Osteocyte (in vitro differentiated cells): ENCODE data around the gene ATAD1. TPM values are rescaled to one million over a fixed set of nuclear protein-coding genes. Genes with fewer than 3 reads are reported as not detected.

Experiments used
- DNase-seq: peaks from one replicate; pipeline ENCODE4 v3.0.0; 2021; ENCODE audit warnings: mixed read lengths; ENCODE audit not compliant: unreplicated experiment; ENCODE audit errors: extremely low spot score
- H3K27ac Mint-ChIP-seq: one replicate; pipeline ENCODE4 v1.8.0; 2021; ENCODE audit warnings: mild to moderate bottlenecking, mixed read lengths; ENCODE audit not compliant: unreplicated experiment
- H3K27me3 Mint-ChIP-seq: one replicate; pipeline ENCODE4 v1.8.0; 2021; ENCODE audit warnings: mixed read lengths; ENCODE audit not compliant: unreplicated experiment
- H3K36me3 Mint-ChIP-seq: one replicate; pipeline ENCODE4 v1.8.0; 2021; ENCODE audit warnings: mixed read lengths; ENCODE audit not compliant: unreplicated experiment
- H3K4me1 Mint-ChIP-seq: one replicate; pipeline ENCODE4 v1.8.0; 2021; ENCODE audit warnings: mixed read lengths; ENCODE audit not compliant: unreplicated experiment
- H3K4me3 Mint-ChIP-seq: one replicate; pipeline ENCODE4 v1.8.0; 2021; ENCODE audit warnings: mild to moderate bottlenecking, moderate library complexity, mixed read lengths; ENCODE audit not compliant: unreplicated experiment
- H3K9me3 Mint-ChIP-seq: one replicate; pipeline ENCODE4 v1.8.0; 2021; ENCODE audit warnings: mixed read lengths; ENCODE audit not compliant: unreplicated experiment
- long read RNA-seq: library from polyadenylated mRNA; unstranded; transcript quantifications from one replicate; pipeline ENCODE4 v2.0.0, GENCODE V29; 2021
- total RNA-seq: library from RNA; stranded (reverse); gene quantifications from 2 replicates; pipeline ENCODE4 v1.2.1, GENCODE V29; 2021
- TF ChIP-seq, protein P1 (sequence below): fragments of 200-600 bp; sonication (generic); IDR thresholded peaks from 2 replicates; pipeline ENCODE4 v1.5.0; 2021; ENCODE audit warnings: antibody characterized with exemption, mild to moderate bottlenecking, moderate library complexity

Gene ATAD1, protein sequence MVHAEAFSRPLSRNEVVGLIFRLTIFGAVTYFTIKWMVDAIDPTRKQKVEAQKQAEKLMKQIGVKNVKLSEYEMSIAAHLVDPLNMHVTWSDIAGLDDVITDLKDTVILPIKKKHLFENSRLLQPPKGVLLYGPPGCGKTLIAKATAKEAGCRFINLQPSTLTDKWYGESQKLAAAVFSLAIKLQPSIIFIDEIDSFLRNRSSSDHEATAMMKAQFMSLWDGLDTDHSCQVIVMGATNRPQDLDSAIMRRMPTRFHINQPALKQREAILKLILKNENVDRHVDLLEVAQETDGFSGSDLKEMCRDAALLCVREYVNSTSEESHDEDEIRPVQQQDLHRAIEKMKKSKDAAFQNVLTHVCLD
- 61.1 and 63.2 TPM in 2 replicates for total RNA-seq
- long read RNA-seq, full-length matches to known transcripts, result 84 of 596 reads
- long read RNA-seq, partial matches to known transcripts, result 15 of 596 reads
- long read RNA-seq, other reads (novel, unspliced or antisense), result 497 of 596 reads

DNA sequence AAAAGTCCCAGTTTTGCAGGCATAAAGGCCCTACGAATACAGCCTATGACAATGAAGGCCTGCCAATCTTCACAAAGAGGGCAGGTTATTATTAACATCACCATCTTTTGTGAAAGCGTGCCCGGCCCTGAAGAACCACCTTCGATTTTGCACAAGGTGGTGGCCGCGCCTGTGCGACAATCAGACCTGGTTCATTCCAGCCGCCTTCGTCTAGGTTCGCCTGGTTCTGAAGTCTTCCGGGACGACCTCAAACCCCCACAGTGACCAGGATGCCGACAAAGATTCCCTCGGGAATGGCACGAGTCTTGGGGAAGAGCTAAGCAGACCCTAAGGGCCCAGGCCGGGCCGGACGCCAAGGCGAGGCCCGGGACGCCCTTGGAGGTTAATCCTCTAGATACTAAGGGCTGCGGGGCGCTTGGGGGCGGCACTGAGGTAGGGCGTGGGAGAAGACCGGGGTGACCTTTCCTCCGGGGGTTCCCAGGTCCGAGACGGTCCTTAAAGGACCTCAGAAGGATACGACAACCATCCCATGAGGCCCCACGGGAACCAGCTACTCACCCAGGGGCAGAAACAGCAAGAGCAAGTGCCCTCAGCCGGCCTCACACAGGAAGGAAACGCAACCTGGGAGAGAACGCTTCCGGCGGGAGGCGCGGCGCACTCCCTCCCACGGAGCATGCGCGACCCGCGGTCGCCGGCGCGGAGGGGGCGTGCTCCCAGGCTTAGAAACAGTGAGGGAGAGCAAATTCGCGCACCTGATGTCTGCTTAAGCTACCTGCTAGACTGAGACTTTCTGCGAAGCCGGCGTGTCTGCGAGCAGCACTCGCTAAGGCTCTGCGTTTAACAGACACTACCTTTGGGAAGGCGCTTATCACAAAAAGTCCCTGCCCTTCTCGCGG, at the start of gene ATAD1:
Gene ATAD1 (minus strand): TSS at position 618 of the 896 bp plus-strand sequence. CDS start 3,627 bp downstream, outside the sequence.
- Mint-ChIP-seq H3K36me3 (no peaks in the 10 kb centered on the region), H3K4me1 (peaks cover 25% of the 10 kb centered on the region), H3K9me3 (no peaks in the 10 kb centered on the region), H3K4me3 (peak within 1 kb of the TSS; percentile 95), H3K27me3 (peaks cover 4% of the 10 kb centered on the region), H3K27ac (peak within 1 kb of the TSS; percentile 95)
- DNase-seq, result peak; percentile 91
- TF ChIP-seq, protein P1, sequence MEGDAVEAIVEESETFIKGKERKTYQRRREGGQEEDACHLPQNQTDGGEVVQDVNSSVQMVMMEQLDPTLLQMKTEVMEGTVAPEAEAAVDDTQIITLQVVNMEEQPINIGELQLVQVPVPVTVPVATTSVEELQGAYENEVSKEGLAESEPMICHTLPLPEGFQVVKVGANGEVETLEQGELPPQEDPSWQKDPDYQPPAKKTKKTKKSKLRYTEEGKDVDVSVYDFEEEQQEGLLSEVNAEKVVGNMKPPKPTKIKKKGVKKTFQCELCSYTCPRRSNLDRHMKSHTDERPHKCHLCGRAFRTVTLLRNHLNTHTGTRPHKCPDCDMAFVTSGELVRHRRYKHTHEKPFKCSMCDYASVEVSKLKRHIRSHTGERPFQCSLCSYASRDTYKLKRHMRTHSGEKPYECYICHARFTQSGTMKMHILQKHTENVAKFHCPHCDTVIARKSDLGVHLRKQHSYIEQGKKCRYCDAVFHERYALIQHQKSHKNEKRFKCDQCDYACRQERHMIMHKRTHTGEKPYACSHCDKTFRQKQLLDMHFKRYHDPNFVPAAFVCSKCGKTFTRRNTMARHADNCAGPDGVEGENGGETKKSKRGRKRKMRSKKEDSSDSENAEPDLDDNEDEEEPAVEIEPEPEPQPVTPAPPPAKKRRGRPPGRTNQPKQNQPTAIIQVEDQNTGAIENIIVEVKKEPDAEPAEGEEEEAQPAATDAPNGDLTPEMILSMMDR, result peak; percentile 30

DNA sequence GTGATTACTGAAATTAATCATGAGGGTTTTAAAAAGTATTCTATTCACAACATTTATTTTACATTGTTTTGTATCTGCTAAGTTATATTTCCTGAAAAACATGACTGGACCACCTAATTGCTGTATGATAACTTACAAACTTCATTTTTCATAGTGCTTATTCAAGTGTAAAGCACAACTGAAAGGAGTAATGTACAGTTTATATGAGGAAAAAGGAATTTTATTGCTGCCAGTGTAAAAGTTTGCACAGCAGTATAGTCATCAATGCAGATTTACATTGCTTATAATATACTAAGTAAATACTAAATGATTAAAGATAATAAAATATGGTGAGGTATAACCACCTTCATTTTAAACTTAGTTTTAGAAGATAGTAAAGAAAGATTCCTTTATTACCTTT, 49.4 kb upstream of the ATAD1 start:
- Mint-ChIP-seq H3K4me1 (peaks cover 48% of the 10 kb centered on the region), H3K27ac (peak overlapping the region; percentile 77), H3K4me3 (peak overlapping the region; percentile 95), H3K27me3 (no peaks in the 10 kb centered on the region), H3K9me3 (no peaks in the 10 kb centered on the region), H3K36me3 (peaks cover 6% of the 10 kb centered on the region)
- no peak for DNase-seq
- TF ChIP-seq, protein P1, result no peak

DNA sequence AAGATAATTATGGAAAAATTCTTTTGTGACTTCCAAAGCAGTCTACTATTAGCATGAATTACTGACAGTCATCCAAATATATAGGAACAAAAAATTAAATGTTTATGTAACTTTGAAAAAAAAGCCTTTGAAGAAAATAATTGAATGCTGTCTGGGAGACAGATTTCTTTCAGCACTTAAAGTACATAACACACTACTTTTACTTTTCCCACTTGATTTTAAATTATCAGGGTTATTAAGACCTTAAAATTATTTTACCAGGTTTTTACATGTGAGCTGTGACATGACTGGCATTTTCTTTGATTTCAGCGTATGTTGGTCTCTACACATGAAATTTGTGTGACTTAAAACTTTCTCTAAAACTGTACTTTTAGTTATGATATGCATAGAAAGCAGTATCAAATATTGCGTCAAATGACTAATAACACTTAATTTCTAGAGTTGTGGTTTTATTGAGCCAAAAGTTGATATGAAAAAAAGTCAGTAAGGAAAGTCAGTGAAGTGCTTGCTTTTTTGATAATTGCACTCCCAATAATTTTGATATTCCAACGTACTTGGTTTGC, 48.5 kb upstream of the ATAD1 start:
- Mint-ChIP-seq H3K27ac (peak overlapping the region; percentile 77), H3K4me3 (peak overlapping the region; percentile 95), H3K36me3 (peaks cover 3% of the 10 kb centered on the region), H3K9me3 (no peaks in the 10 kb centered on the region), H3K4me1 (peaks cover 45% of the 10 kb centered on the region), H3K27me3 (no peaks in the 10 kb centered on the region)
- DNase-seq, result no peak
- TF ChIP-seq, protein P1, result no peak

DNA sequence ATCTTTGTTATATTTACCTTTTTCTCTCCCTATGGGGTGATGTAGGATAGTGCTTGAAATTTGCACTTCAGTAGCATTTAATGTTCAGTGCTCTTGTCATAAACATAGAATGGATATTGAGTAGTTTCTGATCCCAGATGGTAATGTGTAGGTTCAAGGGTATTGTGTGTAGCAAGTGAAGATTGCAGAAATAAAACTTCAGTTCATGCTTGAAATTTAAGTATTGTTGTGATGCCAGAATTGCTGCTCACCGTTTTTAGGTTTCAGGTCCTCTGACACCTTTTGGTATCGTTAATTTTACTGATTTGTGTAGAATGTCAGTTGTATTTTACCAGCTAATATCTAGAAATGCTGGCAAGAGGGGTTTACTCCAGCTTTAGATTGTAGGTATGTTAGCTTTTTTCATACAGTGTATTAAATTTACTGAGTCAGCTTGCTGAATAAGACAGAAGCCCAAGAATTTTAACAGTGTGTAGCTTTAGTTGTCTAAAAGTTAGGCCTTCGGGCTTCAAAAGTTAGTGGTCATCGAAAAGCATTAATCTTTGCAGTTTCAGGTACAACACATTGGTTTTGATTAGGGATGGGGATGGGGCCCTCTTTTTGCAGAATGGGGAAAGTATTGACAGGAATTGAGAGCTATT, 47.3 kb upstream of the ATAD1 start:
- peak overlapping the region; percentile 95 for H3K4me3 Mint-ChIP-seq
- DNase-seq, result no peak

More for the DNA sequence above, 47.3 kb upstream of the ATAD1 start:
- H3K9me3 Mint-ChIP-seq, result no peaks in the 10 kb centered on the region
- no peaks in the 10 kb centered on the region for H3K27me3 Mint-ChIP-seq
- TF ChIP-seq, protein P1, result no peak
- H3K4me1 Mint-ChIP-seq, result peaks cover 34% of the 10 kb centered on the region
- peak overlapping the region; percentile 77 for H3K27ac Mint-ChIP-seq
- H3K36me3 Mint-ChIP-seq, result peaks cover 3% of the 10 kb centered on the region
